GM21381 (cell line): Measurements from ENCODE around the gene SNCAIP.

Source experiments
- ATAC-seq: cut with Tn5 transposase; IDR thresholded peaks from one replicate; pipeline ENCODE4 v1.9.1; 2021; ENCODE audit warnings: mild to moderate bottlenecking, moderate library complexity; ENCODE audit not compliant: unreplicated experiment

Gene SNCAIP

GRCh38 chr5:122420537-122421236 lies 108.7 kb downstream of the SNCAIP start:
- no peak for ATAC-seq

- peak; percentile 82 for ATAC-seq
Measured at GRCh38 chr5:122421374-122422079, 109.5 kb downstream of the SNCAIP start.

DNA sequence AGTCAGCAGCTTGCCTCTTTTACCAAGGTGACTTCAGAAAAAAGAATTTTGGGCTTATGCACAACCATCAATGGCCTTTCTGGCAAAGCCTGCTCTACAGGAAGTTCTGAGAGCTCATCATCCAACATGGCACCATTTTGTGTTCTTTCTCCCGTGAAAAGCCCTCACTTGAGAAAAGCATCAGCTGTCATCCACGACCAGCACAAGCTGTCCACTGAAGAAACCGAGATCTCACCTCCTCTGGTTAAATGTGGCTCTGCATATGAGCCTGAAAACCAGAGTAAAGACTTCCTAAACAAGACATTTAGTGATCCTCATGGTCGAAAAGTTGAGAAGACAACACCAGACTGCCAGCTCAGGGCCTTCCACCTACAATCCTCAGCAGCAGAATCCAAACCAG lies 111.2 kb downstream of the SNCAIP start:
- ATAC-seq: no peak

- no peak for ATAC-seq
Measured at GRCh38 chr5:122424132-122424531, 112.1 kb downstream of the SNCAIP start.

GRCh38 chr5:122426301-122426700 lies 114.3 kb downstream of the SNCAIP start:
- ATAC-seq: no peak

GRCh38 chr5:122427621-122428020 lies 115.6 kb downstream of the SNCAIP start:
- no peak for ATAC-seq

DNA sequence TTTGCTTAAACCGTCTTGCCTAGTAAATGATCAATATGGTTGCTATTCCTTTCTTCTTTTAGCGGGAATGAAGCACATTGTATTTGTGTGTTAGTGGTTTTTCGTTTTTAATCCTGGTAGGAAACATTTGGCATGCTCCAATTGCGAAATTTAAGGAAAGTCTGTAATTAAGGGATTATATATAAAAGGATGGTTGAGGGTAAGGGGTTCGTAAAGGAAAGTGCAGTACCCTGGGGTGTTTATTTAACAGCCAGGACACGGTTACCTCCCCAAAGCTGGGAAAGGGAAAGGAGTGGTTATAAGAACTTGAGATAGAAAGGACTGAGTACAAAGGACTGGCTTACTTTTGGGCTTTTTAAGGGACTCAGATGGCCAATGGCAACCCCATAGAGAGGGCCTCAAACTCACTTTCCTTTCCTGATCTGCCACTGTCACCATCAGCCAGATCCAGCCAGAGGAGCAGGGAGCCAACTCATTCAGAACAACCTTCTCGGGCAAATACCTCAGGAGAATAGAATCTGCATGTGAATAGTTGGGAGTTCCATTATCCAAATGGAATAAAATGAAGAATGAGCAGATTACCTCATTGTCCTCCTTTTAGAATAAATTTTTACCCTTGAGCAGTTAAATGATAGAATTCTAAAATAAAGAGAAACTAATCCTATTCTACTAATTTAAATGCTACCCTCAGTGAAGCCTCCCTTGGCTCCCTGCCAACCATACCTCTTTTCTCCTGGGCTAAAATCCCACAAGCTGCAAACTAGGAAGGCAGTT lies 117.7 kb downstream of the SNCAIP start:
- no peak for ATAC-seq

GRCh38 chr5:122430319-122430586 lies 118.2 kb downstream of the SNCAIP start:
- ATAC-seq: no peak

DNA sequence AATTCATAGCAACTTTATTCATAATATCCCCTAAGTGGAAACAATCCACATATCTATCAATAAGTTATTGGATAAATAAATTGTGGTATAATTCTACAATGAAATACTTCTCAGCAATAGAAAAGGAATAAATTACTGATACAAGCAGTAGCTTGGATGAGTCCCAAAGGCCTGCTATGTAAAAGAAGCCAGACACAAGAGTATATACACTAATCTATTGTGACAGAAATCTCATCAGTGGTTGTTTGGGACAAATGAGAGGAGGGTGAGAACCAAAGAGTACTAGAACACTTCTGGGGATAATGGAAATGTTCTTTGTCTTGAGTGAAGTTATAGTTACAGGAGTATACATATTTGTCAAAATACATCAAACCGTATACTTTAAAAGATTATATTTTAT lies 119.3 kb downstream of the SNCAIP start:
- ATAC-seq: no peak

DNA sequence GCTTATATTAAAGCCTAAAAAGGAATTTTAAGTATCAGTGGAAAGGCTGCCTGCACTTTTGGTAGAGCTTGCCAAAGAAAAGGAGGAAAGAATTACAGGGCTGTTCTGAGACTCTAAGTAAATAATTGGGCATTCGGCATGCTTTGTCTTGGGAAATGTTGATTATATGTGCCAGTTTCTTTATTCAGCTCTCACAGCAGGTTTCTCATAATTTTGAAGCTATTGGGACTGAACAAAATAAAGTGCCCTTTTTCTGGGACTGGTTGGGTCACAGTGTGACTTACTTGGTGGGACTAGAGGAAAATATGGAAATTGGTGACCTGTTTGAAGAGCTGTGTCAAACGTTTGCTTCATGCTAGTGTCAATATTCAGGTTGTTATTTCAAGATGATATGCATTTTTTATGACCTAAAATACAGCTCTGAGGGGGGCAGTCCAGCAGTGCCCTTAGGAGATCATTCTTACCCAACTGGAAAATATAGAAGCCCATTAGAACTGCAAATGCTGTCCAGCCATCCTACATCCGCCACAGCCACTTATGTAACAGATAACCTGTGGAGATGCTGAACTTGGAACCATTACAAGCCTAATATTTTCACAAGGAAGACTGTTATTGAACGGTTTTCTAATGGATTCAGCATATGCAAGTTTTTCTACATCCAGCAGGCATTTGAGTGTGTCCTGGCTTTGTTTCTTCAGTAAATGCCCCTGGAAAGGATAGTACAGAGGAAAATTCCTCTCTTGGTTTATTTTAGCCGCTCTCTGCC lies 122.4 kb downstream of the SNCAIP start:
- no peak for ATAC-seq

- ATAC-seq: no peak
Measured at GRCh38 chr5:122435234-122435633, 123.2 kb downstream of the SNCAIP start.

DNA sequence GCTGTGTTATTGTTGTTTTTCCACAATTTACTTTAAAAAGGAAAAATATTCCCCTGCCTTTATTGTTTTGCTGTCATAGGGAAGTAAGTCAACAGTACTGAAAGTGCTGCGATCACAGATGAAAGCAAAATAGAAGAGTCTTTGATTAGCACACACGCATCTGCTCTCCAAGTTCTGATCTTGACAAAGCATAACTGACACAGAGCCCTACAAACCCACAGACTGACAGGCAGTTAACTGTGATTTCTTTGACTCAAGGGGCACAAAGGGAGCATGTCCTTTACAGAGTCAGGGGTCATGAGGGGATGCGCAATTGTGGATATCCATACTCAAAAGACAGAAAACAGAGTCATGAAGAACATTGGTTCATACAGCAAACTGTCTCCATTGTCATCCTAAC lies 123.7 kb downstream of the SNCAIP start:
- no peak for ATAC-seq

GRCh38 chr5:122436615-122437014 lies 124.6 kb downstream of the SNCAIP start:
- no peak for ATAC-seq

DNA sequence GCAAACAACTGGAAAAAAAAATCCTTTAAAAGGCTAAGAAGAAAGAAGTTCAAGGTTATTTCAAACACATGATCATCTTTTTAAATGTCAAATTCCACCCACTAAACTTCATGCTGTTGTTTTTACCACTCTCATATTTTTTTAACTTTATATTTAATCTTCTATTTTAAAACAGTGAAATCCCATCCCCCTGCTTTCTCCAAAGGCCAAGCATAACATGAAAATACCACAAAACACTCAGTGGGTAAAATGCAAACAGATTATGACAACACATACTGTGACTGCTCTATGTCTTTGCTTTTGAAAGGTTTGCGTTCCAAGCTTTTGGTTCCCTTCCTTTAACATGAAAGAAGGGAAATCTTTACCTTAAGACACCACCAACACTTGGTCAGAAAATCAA lies 127.6 kb downstream of the SNCAIP start:
- no peak for ATAC-seq

GRCh38 chr5:122442938-122443337 lies 130.9 kb downstream of the SNCAIP start:
- ATAC-seq: peak; percentile 73

DNA sequence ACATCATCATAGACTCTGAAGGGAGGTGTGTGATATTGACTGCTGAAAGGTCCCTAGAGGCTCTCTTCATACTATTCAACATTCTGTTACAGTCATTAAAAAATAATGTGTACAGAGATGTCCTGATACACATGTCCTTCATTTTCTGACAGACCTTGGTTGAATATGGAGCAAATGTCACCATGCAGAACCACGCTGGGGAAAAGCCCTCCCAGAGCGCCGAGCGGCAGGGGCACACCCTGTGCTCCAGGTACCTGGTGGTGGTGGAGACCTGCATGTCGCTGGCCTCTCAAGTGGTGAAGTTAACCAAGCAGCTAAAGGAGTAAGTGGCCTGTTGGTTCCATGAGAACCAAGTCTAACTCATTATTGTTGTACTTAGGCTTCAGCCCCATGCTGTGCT lies 132.4 kb downstream of the SNCAIP start:
- no peak for ATAC-seq

GRCh38 chr5:122445070-122445469 lies 133.0 kb downstream of the SNCAIP start:
- ATAC-seq: no peak

DNA sequence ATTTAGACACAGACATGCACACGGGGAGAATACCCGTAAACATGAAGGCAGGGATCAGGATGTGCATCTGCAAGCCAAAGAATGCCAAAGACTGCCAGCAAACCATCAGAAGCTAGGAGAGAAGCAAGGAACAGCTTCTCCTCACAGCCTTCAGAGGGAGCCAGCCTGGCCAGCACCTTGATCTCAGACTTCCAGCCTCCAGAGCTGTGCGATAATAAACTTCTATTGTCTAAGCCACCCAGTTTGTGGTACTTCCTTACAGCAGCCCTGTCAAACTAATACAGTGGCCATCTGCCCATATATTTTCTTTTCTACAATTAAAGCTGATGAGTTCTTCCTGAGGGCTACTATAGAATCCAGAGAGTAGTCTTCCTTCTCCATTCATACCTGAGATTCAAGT lies 135.0 kb downstream of the SNCAIP start:
- ATAC-seq: no peak

GRCh38 chr5:122447879-122448278 lies 135.8 kb downstream of the SNCAIP start:
- no peak for ATAC-seq

DNA sequence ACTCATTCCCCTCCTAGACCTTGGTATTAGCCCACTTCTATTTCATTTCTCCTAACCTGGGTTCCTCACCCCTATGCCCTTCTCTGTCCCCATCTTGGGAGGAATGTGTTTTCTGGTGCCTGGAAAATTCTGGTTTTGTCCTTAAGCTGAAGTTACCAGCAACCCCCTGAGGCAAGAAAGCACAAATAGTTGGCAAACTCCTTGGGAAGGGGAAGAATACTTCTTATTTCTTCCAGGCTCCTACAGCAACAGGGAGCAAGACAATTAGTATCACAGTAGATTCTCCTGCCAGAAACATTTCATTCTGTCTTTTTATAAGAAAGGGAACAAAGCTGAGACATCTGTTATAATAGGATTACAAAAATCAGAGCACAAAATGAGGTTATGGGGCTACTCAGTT lies 142.5 kb downstream of the SNCAIP start:
- no peak for ATAC-seq

- ATAC-seq: no peak
Measured at GRCh38 chr5:122455939-122456338, 143.9 kb downstream of the SNCAIP start.
